Mesendoderm (in vitro differentiated cells): Measurements from ENCODE around the gene KIAA1549.

Experiments used
- DNase-seq: peaks from one replicate; pipeline ENCODE4 v3.0.0; 2013
- H2AK5ac ChIP-seq: 2 replicates; pipeline ENCODE4 v1.6.1; 2013; ENCODE audit warnings: low read length, inconsistent platforms
- H2BK120ac ChIP-seq: 2 replicates; pipeline ENCODE4 v1.6.1; 2013; ENCODE audit warnings: low read depth, mild to moderate bottlenecking, low read length, moderate library complexity, mixed read lengths
- H2BK15ac ChIP-seq: replicated peaks from 2 replicates; pipeline ENCODE4 v1.6.1; 2013; ENCODE audit warnings: low read depth, mild to moderate bottlenecking, moderate library complexity
- H2BK5ac ChIP-seq: 2 replicates; pipeline ENCODE4 v1.6.1; 2013; ENCODE audit warnings: low read length, inconsistent platforms
- H3K18ac ChIP-seq: 2 replicates; pipeline ENCODE4 v1.6.1; 2013; ENCODE audit warnings: mild to moderate bottlenecking, low read length, mixed read lengths
- H3K23ac ChIP-seq: one replicate; pipeline ENCODE4 v1.6.1; 2013; ENCODE audit warnings: low read length
- H3K27ac ChIP-seq: 2 replicates; pipeline ENCODE4 v1.5.1; 2013; ENCODE audit warnings: low read depth, mild to moderate bottlenecking, inconsistent platforms, low read length, moderate library complexity
- H3K27me3 ChIP-seq: 2 replicates; pipeline ENCODE4 v1.6.1; 2013; ENCODE audit warnings: low read length, control low read depth, mild to moderate bottlenecking, inconsistent platforms; ENCODE audit not compliant: insufficient read depth, poor library complexity
- H3K36me3 ChIP-seq: 2 replicates; pipeline ENCODE4 v1.6.1; 2013; ENCODE audit warnings: low read length, inconsistent platforms; ENCODE audit not compliant: control insufficient read depth, insufficient read depth
- H3K4ac ChIP-seq: one replicate; pipeline ENCODE4 v1.6.1; 2013; ENCODE audit warnings: low read depth, mild to moderate bottlenecking, low read length, moderate library complexity
- H3K4me1 ChIP-seq: 2 replicates; pipeline ENCODE4 v1.6.1; 2013; ENCODE audit warnings: low read depth, low read length, inconsistent platforms; ENCODE audit not compliant: control insufficient read depth
- H3K4me2 ChIP-seq: 2 replicates; pipeline ENCODE4 v1.6.1; 2013; ENCODE audit warnings: low read length
- H3K4me3 ChIP-seq: 2 replicates; pipeline ENCODE4 v1.5.1; 2013; ENCODE audit warnings: mild to moderate bottlenecking, low read length
- H3K56ac ChIP-seq: one replicate; pipeline ENCODE4 v1.6.1; 2013; ENCODE audit warnings: low read length
- H3K79me1 ChIP-seq: 2 replicates; pipeline ENCODE4 v1.6.1; 2013; ENCODE audit warnings: low read length, inconsistent platforms
- H3K79me2 ChIP-seq: 2 replicates; pipeline ENCODE4 v1.6.1; 2013; ENCODE audit warnings: mild to moderate bottlenecking, low read length; ENCODE audit not compliant: control insufficient read depth, insufficient read depth
- H3K9ac ChIP-seq: 2 replicates; pipeline ENCODE4 v1.6.1; 2013; ENCODE audit warnings: low read length, inconsistent platforms
- H4K5ac ChIP-seq: one replicate; pipeline ENCODE4 v1.6.1; 2013; ENCODE audit warnings: low read length
- H4K8ac ChIP-seq: one replicate; pipeline ENCODE4 v1.6.1; 2013; ENCODE audit warnings: low read depth, mild to moderate bottlenecking, control low read depth, low read length, moderate library complexity
- WGBS: extraction: QIAGEN DNeasy Blood & Tissue Kit; methylation state at CpG from one replicate; pipeline ENCODE4 v1.1.7; 2013; ENCODE audit warnings: low lambda C conversion rate, missing lambda C conversion rate; ENCODE audit not compliant: insufficient coverage; ENCODE audit errors: extremely low coverage; 5-methylcytosine and 5-hydroxymethylcytosine counted together

KIAA1549 gene

GRCh38 chr7:138992052-138992531, 10.9 kb upstream of the KIAA1549 start:
- Histone ChIP-seq H2AK5ac (no peak overlapping the region), H3K36me3 (no peaks in the 10 kb centered on the region), H3K79me2 (no peaks in the 10 kb centered on the region), H3K27ac (no peak overlapping the region), H3K4me3 (no peak overlapping the region), H2BK15ac (no peak overlapping the region), H3K4me2 (no peak overlapping the region), H3K56ac (no peak overlapping the region), H2BK5ac (no peak overlapping the region), H3K4ac (no peak overlapping the region), H4K8ac (no peak overlapping the region), H2BK120ac (no peak overlapping the region), H3K4me1 (no peaks in the 10 kb centered on the region), H3K27me3 (no peaks in the 10 kb centered on the region), H4K5ac (no peak overlapping the region), H3K23ac (no peak overlapping the region), H3K18ac (no peak overlapping the region), H3K79me1 (no peaks in the 10 kb centered on the region), H3K9ac (no peak overlapping the region)
- no peak for DNase-seq
- WGBS = no CpG with 5 or more reads among the region's 8 CpGs

- WGBS = no CpG with 5 or more reads among the region's 1 CpG
Measured at GRCh38 chr7:138987686-138988085, 6.5 kb upstream of the KIAA1549 start.

GRCh38 chr7:138982204-138982623, 1.0 kb upstream of the KIAA1549 start:
- Histone ChIP-seq H2AK5ac (no peak overlapping the region), H3K79me2 (peaks cover 4% of the 10 kb centered on the region), H3K4ac (no peak overlapping the region), H2BK5ac (no peak overlapping the region), H3K56ac (peak overlapping the region; percentile 85), H4K8ac (no peak overlapping the region), H3K4me1 (peaks cover 9% of the 10 kb centered on the region), H4K5ac (no peak overlapping the region), H3K27ac (no peak overlapping the region), H3K18ac (no peak overlapping the region), H2BK120ac (no peak overlapping the region), H3K27me3 (no peaks in the 10 kb centered on the region), H3K36me3 (no peaks in the 10 kb centered on the region), H3K23ac (peak overlapping the region; percentile 45), H2BK15ac (no peak overlapping the region), H3K79me1 (peaks cover 4% of the 10 kb centered on the region), H3K9ac (peak overlapping the region; percentile 74), H3K4me2 (peak overlapping the region; percentile 71), H3K4me3 (no peak overlapping the region)
- no peak for DNase-seq
- no CpG with 5 or more reads among the region's 14 CpGs for WGBS

More at GRCh38 chr7:138987686-138988085, 6.5 kb upstream of the KIAA1549 start:
- Histone ChIP-seq H3K4ac (no peak overlapping the region), H3K4me2 (no peak overlapping the region), H3K4me1 (no peaks in the 10 kb centered on the region), H2BK5ac (no peak overlapping the region), H2AK5ac (no peak overlapping the region), H3K56ac (no peak overlapping the region), H4K5ac (no peak overlapping the region), H3K4me3 (no peak overlapping the region), H3K18ac (no peak overlapping the region), H3K79me2 (no peaks in the 10 kb centered on the region), H3K27me3 (no peaks in the 10 kb centered on the region), H2BK15ac (no peak overlapping the region), H4K8ac (no peak overlapping the region), H3K27ac (no peak overlapping the region), H2BK120ac (no peak overlapping the region), H3K79me1 (no peaks in the 10 kb centered on the region), H3K23ac (no peak overlapping the region), H3K9ac (no peak overlapping the region), H3K36me3 (no peaks in the 10 kb centered on the region)
- DNase-seq = no peak

- H3K79me2 ChIP-seq = peaks cover 6% of the 10 kb centered on the region
- no peak overlapping the region for H4K5ac ChIP-seq
- WGBS = no CpG with 5 or more reads among the region's 68 CpGs
- H4K8ac ChIP-seq = no peak overlapping the region
- H3K23ac ChIP-seq = no peak overlapping the region
- peak overlapping the region; percentile 89 for H3K4me2 ChIP-seq
- peaks cover 6% of the 10 kb centered on the region for H3K79me1 ChIP-seq
- DNase-seq = peak; percentile 38
- no peak overlapping the region for H2AK5ac ChIP-seq
- no peak overlapping the region for H2BK5ac ChIP-seq
- H2BK120ac ChIP-seq = no peak overlapping the region
- H3K27ac ChIP-seq = peak overlapping the region; percentile 46
- H2BK15ac ChIP-seq = no peak overlapping the region
- H3K4me1 ChIP-seq = peaks cover 9% of the 10 kb centered on the region
- peak overlapping the region; percentile 73 for H3K9ac ChIP-seq
- H3K56ac ChIP-seq = peak overlapping the region; percentile 90
- peak overlapping the region; percentile 75 for H3K4me3 ChIP-seq
- H3K36me3 ChIP-seq = no peaks in the 10 kb centered on the region
- peak overlapping the region; percentile 77 for H3K18ac ChIP-seq
- peak overlapping the region; percentile 73 for H3K4ac ChIP-seq
- H3K27me3 ChIP-seq = no peaks in the 10 kb centered on the region
Measured at GRCh38 chr7:138980563-138981291, 462 bp downstream of the KIAA1549 start.

- Histone ChIP-seq H3K79me1 (peaks cover 6% of the 10 kb centered on the region), H3K79me2 (peaks cover 6% of the 10 kb centered on the region), H2AK5ac (no peak overlapping the region), H3K4me2 (peak overlapping the region; percentile 89), H3K18ac (no peak overlapping the region), H3K9ac (peak overlapping the region; percentile 73), H3K23ac (no peak overlapping the region), H3K4ac (no peak overlapping the region), H2BK5ac (no peak overlapping the region), H2BK15ac (no peak overlapping the region), H3K4me1 (peaks cover 15% of the 10 kb centered on the region), H3K27ac (no peak overlapping the region), H2BK120ac (no peak overlapping the region), H3K56ac (peak overlapping the region; percentile 90), H4K5ac (no peak overlapping the region), H3K27me3 (no peaks in the 10 kb centered on the region), H3K36me3 (no peaks in the 10 kb centered on the region), H4K8ac (no peak overlapping the region), H3K4me3 (peak overlapping the region; percentile 75)
- DNase-seq = no peak
- no CpG with 5 or more reads among the region's 9 CpGs for WGBS
Measured at GRCh38 chr7:138979988-138980562, 1.1 kb downstream of the KIAA1549 start.
